ENCODE measurements around the gene LITAF. TPM values are rescaled to one million over a fixed set of nuclear protein-coding genes. Genes with fewer than 3 reads are reported as not detected.
A peak's percentile ranks its signal among the peaks of the same experiment; 100 is the strongest.

LITAF gene
- total RNA-seq, 4 donors from 2014 or later = 32.8 to 193 (median 101) TPM

DNA sequence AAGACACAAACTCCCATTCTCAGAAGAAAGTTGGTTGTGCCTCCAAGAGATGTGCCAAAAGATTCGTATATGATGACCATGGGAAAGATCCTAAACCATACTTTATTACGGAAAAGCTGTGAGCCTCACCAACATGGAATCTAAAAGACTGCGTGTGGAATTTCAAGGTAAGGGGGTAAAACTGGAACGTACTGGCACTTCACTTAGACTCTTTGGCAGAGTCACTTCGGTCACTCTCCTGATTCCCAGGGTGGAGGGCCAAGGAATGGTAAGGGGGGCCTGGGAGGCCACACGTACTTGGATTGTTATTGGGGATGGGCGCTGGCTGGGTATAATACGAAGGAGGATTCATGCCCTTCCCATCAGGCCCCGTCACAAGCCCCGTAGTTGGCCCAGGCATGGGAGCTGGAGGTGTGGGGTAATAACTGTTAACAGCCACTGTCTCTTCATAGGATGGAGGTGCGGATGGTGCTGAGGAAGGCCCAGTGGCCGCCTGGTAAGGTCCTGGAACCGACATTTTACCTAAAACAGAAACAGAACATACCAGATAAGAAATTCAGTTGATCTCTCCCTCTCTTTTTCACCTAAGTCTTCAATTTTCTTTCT, 30.4 kb downstream of the LITAF start:
- Histone ChIP-seq H3K4me1 (peaks cover 4 to 53% (median 5%) of the 10 kb centered on the region in 4 donors), H3K36me3 (peaks cover 0 to 46% (median 16%) of the 10 kb centered on the region in 4 donors), H3K27me3 (no peaks in the 10 kb centered on the region), H3K4me3 (no peak overlapping the region), H3K27ac (no peak overlapping the region), H3K9me3 (no peaks in the 10 kb centered on the region)
- intact Hi-C loops (cut with DNase I; ENCODE audit: low total_unique reads) = no loop called here
- no peak for DNase-seq
- in situ Hi-C loops (cut with MboI; ENCODE audit: low pct_ligation_motif_present in 1 of 4, low pct_unique_long_range_greater_than_20kb in 1 of 4, low sequenced_read_pairs in 3 of 4) = no loop called here
- 95 to 100% methylated on average over 7 to 13 of the region's 13 CpGs for WGBS, 2 donors (ENCODE audit: low coverage in 1 of 2)
- no peak for TF ChIP-seq POLR2AphosphoS5 (IDR thresholded peaks at IDR 0.05)

DNA sequence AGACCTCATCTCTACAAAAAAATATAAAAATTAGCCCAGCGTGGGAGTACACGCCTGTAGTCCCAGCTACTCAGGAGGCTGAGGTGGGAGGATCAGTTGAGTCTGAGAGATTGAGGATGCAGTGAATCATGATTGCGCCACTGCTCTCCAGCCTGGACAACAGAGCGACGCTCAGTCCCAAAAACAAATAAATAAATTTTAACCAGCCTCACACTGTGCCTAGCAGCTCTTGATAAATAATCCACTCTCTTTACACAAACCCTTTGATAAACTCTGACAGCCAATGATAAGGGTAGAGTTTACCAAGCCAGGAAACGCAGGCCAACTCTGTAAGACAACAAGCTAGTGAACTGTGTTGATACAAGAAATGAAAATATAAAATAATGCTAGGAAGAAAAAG, 32.7 kb downstream of the LITAF start:
- Histone ChIP-seq H3K27ac (no peak overlapping the region), H3K4me3 (no peak overlapping the region), H3K27me3 (no peaks in the 10 kb centered on the region), H3K4me1 (peaks cover 0 to 34% (median 4%) of the 10 kb centered on the region in 4 donors), H3K9me3 (no peaks in the 10 kb centered on the region), H3K36me3 (peaks cover 0 to 60% (median 22%) of the 10 kb centered on the region in 4 donors)
- intact Hi-C loops (cut with DNase I; ENCODE audit: low total_unique reads) = no loop called here
- TF ChIP-seq, protein P1, sequence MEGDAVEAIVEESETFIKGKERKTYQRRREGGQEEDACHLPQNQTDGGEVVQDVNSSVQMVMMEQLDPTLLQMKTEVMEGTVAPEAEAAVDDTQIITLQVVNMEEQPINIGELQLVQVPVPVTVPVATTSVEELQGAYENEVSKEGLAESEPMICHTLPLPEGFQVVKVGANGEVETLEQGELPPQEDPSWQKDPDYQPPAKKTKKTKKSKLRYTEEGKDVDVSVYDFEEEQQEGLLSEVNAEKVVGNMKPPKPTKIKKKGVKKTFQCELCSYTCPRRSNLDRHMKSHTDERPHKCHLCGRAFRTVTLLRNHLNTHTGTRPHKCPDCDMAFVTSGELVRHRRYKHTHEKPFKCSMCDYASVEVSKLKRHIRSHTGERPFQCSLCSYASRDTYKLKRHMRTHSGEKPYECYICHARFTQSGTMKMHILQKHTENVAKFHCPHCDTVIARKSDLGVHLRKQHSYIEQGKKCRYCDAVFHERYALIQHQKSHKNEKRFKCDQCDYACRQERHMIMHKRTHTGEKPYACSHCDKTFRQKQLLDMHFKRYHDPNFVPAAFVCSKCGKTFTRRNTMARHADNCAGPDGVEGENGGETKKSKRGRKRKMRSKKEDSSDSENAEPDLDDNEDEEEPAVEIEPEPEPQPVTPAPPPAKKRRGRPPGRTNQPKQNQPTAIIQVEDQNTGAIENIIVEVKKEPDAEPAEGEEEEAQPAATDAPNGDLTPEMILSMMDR (IDR thresholded peaks at IDR 0.05) = no peak
- no peak for TF ChIP-seq EP300 (IDR thresholded peaks at IDR 0.05; ENCODE audit: low read depth)
- in situ Hi-C loops (cut with MboI; ENCODE audit: low pct_ligation_motif_present in 1 of 4, low pct_unique_long_range_greater_than_20kb in 1 of 4, low sequenced_read_pairs in 3 of 4) = no loop called here
- 61 to 88% methylated on average over 2 to 6 of the region's 6 CpGs for WGBS, 2 donors (ENCODE audit: low coverage in 1 of 2)
- no peak for DNase-seq

DNA sequence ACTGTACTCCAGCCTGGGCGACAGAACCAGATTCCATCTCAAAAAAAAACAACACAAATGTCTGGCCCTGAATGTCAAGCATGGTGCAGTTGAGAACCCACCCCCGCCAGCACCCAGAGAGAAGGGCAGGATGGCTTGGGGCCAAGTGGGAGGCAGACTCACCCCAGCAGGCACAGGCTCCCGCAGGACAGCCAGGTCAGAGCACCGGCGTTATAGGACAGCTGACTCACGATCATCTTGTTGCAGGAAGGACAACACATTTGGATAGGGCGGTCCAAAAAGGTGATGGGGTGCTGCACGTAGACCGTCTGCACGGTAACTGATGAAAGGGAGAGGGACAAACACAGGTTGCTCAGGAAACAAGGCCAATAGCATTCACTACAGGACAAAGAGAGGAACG, 33.3 kb downstream of the LITAF start:
- no peak overlapping the region for H3K4me3 ChIP-seq
- no peaks in the 10 kb centered on the region for H3K9me3 ChIP-seq
- WGBS, 2 donors (ENCODE audit: low coverage in 1 of 2) = 89 to 98% methylated on average over 4 to 11 of the region's 11 CpGs
- no peak for DNase-seq
- H3K27me3 ChIP-seq = no peaks in the 10 kb centered on the region
- TF ChIP-seq, protein P1 (IDR thresholded peaks at IDR 0.05) = no peak
- TF ChIP-seq POLR2A (IDR thresholded peaks at IDR 0.05) (no peak), EP300 (IDR thresholded peaks at IDR 0.05; ENCODE audit: low read depth) (no peak), POLR2AphosphoS5 (IDR thresholded peaks at IDR 0.05) (no peak)
- H3K36me3 ChIP-seq = peaks cover 0 to 67% (median 22%) of the 10 kb centered on the region in 4 donors
- intact Hi-C loops (cut with DNase I; ENCODE audit: low total_unique reads) (no loop called here), in situ Hi-C loops (cut with MboI; ENCODE audit: low pct_ligation_motif_present in 1 of 4, low pct_unique_long_range_greater_than_20kb in 1 of 4, low sequenced_read_pairs in 3 of 4) (no loop called here)
- peak overlapping the region in 1 of 4 donors; percentile 69 for H3K27ac ChIP-seq
- H3K4me1 ChIP-seq = peaks cover 0 to 27% (median 4%) of the 10 kb centered on the region in 4 donors

DNA sequence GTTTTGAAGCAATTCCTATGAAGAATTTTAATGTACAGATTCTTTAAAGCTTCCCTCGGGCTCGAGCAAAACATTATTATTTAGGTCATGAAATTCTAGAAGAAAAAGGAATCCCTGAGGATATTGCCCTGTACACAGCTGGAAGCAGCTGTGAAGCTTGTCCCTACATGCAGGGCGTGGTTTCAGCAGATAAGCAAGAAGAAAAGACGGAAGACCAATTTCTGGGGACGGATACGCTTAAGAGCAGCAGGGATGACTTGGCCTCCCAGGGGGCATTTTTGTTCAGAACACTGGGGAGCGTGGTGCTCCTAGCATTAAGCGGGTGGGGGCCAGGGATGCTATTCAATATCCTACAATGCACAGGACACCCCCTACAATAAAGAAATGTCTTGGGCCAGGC, 34.3 kb downstream of the LITAF start:
- in situ Hi-C loops (cut with MboI; ENCODE audit: low pct_ligation_motif_present in 1 of 4, low pct_unique_long_range_greater_than_20kb in 1 of 4, low sequenced_read_pairs in 3 of 4) = no loop called here
- H3K27ac ChIP-seq = peak overlapping the region; percentile 27 to 69 (median 56)
- DNase-seq = no peak

More for the DNA sequence above, 34.3 kb downstream of the LITAF start:
- Histone ChIP-seq H3K4me3 (no peak overlapping the region), H3K27me3 (no peaks in the 10 kb centered on the region), H3K9me3 (no peaks in the 10 kb centered on the region), H3K36me3 (peaks cover 0 to 69% (median 22%) of the 10 kb centered on the region in 4 donors), H3K4me1 (peaks cover 0 to 18% (median 2%) of the 10 kb centered on the region in 4 donors)
- WGBS, 2 donors (ENCODE audit: low coverage in 1 of 2) = 77 to 82% methylated on average over 4 to 8 of the region's 8 CpGs
- intact Hi-C loops (cut with DNase I; ENCODE audit: low total_unique reads) = no loop called here
- peak in 1 of 3 donors; percentile 21 for TF ChIP-seq POLR2AphosphoS5 (IDR thresholded peaks at IDR 0.05)
- no peak for TF ChIP-seq POLR2A (IDR thresholded peaks at IDR 0.05)
- TF ChIP-seq, protein P1 (IDR thresholded peaks at IDR 0.05) = no peak
